GM12873 (cell line): Measurements from ENCODE around the gene PRDX1.

Experiments used
- TF ChIP-seq, protein P1 (sequence below): IDR thresholded peaks from 2 replicates; pipeline ENCODE4 v1.5.1; 2012; ENCODE audit warnings: low read depth, mild to moderate bottlenecking, moderate library complexity, low read length, control low read depth; ENCODE audit not compliant: insufficient read depth; ENCODE audit errors: missing control alignments

The PRDX1 gene

DNA sequence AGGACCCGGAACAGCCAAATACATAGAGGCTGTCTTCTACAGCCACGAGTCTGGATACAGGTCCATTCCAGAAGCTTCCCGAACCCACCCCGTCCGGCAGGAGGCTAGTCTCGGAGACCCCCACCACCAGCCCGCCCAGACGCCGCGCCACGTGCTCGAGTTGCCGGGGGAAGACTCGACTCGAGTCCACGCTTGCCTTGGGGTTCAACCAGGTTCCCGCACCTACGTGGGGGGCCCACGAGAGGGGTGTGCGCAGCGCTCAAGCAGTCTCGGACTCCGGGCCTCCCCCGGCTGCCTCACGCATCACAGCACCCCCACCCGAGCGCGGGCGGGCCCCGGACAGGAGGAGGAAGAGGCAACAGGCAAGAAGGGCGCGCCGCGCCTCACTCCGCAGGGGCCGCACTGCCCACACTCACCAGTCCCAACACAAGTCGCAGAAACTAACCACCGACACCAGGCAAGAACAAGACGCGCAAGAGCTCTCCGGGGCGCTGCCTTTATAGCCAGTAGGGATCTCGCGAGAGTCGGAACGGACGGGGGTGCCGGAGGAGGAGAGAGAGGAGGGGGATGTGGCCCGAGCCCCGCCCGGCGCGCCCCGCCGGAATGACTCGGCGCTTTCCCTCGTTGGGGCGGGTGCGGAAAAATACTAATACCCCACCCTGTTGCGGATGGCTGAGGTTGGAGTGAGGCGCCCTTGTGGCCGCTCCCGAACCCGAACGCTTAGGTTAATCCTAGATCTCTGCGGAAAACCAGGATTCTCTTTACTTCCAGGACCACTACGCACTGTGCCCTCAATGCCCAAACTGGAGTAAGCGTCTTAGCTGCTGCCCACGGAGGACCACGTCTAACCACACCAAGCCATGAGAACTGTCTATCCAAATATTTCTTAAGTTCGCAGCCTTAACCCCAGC lies at the start of gene PRDX1:
Gene PRDX1, minus strand, starts transcription at position 472 of the 911 bp plus-strand sequence. CDS start 2,841 bp downstream, outside the sequence.
- TF ChIP-seq, protein P1, sequence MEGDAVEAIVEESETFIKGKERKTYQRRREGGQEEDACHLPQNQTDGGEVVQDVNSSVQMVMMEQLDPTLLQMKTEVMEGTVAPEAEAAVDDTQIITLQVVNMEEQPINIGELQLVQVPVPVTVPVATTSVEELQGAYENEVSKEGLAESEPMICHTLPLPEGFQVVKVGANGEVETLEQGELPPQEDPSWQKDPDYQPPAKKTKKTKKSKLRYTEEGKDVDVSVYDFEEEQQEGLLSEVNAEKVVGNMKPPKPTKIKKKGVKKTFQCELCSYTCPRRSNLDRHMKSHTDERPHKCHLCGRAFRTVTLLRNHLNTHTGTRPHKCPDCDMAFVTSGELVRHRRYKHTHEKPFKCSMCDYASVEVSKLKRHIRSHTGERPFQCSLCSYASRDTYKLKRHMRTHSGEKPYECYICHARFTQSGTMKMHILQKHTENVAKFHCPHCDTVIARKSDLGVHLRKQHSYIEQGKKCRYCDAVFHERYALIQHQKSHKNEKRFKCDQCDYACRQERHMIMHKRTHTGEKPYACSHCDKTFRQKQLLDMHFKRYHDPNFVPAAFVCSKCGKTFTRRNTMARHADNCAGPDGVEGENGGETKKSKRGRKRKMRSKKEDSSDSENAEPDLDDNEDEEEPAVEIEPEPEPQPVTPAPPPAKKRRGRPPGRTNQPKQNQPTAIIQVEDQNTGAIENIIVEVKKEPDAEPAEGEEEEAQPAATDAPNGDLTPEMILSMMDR: no peak

DNA sequence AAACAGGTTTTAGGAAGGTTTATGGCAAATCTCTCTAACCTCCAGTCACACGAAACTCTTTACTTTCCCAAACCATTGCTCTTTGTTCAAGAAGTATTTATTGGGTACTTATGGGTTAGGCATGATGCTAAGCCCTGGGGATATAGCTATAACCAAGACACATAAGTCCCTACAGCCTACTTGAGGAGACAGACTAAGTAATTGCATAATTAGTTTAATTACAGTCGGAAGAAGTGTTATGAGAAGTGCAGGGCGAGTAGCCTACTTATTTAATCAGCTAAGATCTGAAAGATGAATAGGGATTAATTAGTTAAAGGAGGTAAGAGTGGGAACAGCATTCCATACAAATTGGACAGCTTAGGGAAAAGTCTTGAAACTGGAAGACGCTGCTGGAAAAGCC lies 48.9 kb upstream of the PRDX1 start:
- TF ChIP-seq, protein P1: no peak

DNA sequence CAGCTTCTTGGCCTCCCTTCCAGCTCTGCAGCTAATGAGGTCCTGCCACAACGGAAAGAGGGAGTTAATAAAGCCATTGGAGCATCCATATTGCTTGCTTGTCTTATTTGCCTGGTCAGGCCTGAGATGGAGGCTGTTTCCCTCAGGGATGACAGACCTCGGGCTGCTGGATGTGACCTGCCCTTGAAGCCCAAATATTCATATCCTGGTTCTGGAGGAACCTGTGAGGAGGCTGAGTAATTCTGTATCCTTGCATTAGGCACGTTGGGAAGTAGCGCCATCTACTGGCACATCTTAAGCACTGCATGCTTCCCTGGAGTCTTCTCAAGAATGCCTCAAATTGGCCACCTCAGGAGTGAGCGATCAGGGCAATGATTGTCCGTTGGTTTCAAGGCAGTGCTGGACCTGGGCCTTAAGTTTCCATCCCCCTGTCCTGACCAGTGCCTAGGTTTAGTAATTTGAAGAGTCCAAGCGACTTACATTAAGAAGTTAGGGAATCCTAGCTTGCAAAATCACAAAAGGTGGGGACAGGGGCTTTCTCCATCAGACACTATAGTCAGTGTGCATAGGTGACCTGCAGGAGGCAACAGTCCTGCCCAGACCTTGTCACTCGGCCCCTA lies 48.4 kb upstream of the PRDX1 start:
- TF ChIP-seq, protein P1: peak; percentile 99

DNA sequence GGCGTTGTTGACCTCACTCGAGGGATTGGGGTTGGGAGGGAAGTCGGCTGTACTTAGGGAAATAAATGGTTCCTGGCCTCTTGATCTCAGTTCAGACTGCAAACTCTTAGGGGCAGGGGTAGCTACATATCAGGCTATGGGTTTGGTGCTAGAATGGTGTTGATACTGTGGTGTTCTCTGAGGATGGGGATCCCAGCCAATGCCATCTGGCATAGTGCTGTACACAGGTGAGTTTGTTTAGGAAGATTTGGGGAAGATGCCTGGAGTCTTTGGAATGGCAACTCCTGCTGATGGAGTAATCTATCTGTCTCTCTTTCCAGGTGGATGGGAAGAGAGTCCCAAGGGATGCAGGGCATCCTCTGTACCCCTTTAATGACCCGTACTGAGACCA lies 47.9 kb upstream of the PRDX1 start:
- TF ChIP-seq, protein P1: no peak

DNA sequence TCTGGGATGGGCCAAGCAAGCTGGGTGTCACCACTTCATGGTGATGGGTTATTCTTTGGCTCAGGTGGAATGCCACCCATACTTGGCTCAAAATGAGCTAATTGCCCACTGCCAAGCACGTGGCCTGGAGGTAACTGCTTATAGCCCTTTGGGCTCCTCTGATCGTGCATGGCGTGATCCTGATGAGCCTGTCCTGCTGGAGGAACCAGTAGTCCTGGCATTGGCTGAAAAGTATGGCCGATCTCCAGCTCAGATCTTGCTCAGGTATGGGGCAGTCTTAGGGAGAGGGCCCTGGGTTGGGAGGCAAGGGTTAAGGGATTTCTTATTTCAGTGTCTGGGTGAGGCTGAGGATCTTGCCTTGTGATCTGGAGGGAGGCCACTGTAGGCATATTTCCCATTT lies 46.7 kb upstream of the PRDX1 start:
- TF ChIP-seq, protein P1: no peak

DNA sequence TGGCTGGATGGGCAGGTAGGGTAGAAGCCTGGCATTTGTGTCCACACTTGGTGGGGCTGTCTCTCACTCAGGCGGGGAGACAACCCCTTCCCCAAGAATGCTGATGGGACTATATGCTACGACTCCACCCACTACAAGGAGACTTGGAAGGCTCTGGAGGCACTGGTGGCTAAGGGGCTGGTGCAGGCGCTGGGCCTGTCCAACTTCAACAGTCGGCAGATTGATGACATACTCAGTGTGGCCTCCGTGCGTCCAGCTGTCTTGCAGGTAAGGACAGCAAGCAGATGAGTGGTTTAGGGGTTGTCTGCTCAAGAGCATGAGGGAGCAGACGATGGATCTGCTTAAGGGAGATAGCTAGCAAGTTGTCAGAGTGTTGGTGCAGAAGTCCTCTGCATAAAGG lies 46.2 kb upstream of the PRDX1 start:
- TF ChIP-seq, protein P1: no peak

DNA sequence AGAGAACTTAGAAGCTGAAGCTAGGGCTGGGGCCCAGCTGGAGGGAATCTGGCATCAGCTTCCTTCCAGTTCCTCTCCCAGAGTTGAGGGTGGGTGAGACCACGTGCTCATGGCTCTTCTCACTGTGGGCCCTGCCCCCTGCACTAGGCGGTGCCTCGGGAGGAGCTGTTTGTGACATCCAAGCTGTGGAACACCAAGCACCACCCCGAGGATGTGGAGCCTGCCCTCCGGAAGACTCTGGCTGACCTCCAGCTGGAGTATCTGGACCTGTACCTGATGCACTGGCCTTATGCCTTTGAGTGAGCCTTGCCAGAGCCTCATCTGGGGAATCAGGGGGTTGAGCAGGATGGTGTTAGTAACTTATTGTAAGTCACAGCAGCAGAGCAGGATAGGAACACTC lies 45.0 kb upstream of the PRDX1 start:
- TF ChIP-seq, protein P1: no peak
